Parathyroid adenoma (tissue), 2 donors: ENCODE data around the gene USP2.

ENCODE experiments used
- H2AFZ ChIP-seq: fragments of 300-600 bp; sonication (generic); one replicate; pipeline ENCODE4 v1.7.0; 2017; ENCODE audit warnings: antibody characterized with exemption, mild to moderate bottlenecking
- H3K27ac ChIP-seq: fragments of 300-600 bp; sonication (generic); one replicate; pipeline ENCODE4 v1.7.0; 2017
- H3K27me3 ChIP-seq: fragments of 300-600 bp; sonication (generic); one replicate; pipeline ENCODE4 v1.7.0; 2017; ENCODE audit warnings: low read length; ENCODE audit not compliant: control insufficient read depth, insufficient read depth
- H3K36me3 ChIP-seq: fragments of 300-600 bp; sonication (generic); one replicate; pipeline ENCODE4 v1.7.0; 2017; ENCODE audit warnings: low read length; ENCODE audit not compliant: control insufficient read depth, insufficient read depth
- H3K4me1 ChIP-seq: fragments of 300-600 bp; sonication (generic); one replicate; pipeline ENCODE4 v1.7.0; 2017; ENCODE audit warnings: control low read depth
- H3K4me2 ChIP-seq: fragments of 300-600 bp; sonication (generic); one replicate; pipeline ENCODE4 v1.7.0; 2017; ENCODE audit warnings: low read length
- H3K4me3 ChIP-seq: fragments of 300-600 bp; sonication (generic); one replicate; pipeline ENCODE4 v1.7.0; 2017; ENCODE audit warnings: low read depth, low read length
- H3K79me2 ChIP-seq: fragments of 300-600 bp; sonication (generic); one replicate; pipeline ENCODE4 v1.7.0; 2017; ENCODE audit warnings: control low read depth
- H3K9ac ChIP-seq: fragments of 300-600 bp; sonication (generic); one replicate; pipeline ENCODE4 v1.7.0; 2017; ENCODE audit warnings: mild to moderate bottlenecking
- H3K9me3 ChIP-seq: fragments of 300-600 bp; sonication (generic); one replicate; pipeline ENCODE4 v1.7.0; 2017; ENCODE audit warnings: low read length; ENCODE audit not compliant: control insufficient read depth
- TF ChIP-seq, protein P1 (sequence below): fragments of 300-600 bp; sonication (generic); IDR thresholded peaks from one replicate; pipeline ENCODE4 v1.7.0; 2017; ENCODE audit warnings: antibody characterized with exemption, mild to moderate bottlenecking
- donor health status: primary hyperparathyroidism.

Gene USP2

GRCh38 chr11:119400860-119401259 is 19.4 kb upstream of the USP2 start:
- no peak overlapping the region for H3K9ac ChIP-seq
- H3K27me3 ChIP-seq = no peaks in the 10 kb centered on the region
- no peaks in the 10 kb centered on the region for H3K4me1 ChIP-seq
- no peak overlapping the region for H3K27ac ChIP-seq
- no peak overlapping the region for H3K4me2 ChIP-seq
- no peak overlapping the region for H2AFZ ChIP-seq
- H3K79me2 ChIP-seq = no peaks in the 10 kb centered on the region
- H3K36me3 ChIP-seq = no peaks in the 10 kb centered on the region
- TF ChIP-seq, protein P1, sequence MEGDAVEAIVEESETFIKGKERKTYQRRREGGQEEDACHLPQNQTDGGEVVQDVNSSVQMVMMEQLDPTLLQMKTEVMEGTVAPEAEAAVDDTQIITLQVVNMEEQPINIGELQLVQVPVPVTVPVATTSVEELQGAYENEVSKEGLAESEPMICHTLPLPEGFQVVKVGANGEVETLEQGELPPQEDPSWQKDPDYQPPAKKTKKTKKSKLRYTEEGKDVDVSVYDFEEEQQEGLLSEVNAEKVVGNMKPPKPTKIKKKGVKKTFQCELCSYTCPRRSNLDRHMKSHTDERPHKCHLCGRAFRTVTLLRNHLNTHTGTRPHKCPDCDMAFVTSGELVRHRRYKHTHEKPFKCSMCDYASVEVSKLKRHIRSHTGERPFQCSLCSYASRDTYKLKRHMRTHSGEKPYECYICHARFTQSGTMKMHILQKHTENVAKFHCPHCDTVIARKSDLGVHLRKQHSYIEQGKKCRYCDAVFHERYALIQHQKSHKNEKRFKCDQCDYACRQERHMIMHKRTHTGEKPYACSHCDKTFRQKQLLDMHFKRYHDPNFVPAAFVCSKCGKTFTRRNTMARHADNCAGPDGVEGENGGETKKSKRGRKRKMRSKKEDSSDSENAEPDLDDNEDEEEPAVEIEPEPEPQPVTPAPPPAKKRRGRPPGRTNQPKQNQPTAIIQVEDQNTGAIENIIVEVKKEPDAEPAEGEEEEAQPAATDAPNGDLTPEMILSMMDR = no peak
- H3K9me3 ChIP-seq = no peaks in the 10 kb centered on the region
- no peak overlapping the region for H3K4me3 ChIP-seq

GRCh38 chr11:119397740-119398139 is 16.2 kb upstream of the USP2 start:
- Histone ChIP-seq H3K36me3 (no peaks in the 10 kb centered on the region), H3K9me3 (no peaks in the 10 kb centered on the region), H3K4me1 (no peaks in the 10 kb centered on the region), H3K9ac (no peak overlapping the region), H3K4me2 (no peak overlapping the region), H3K27ac (no peak overlapping the region), H3K4me3 (no peak overlapping the region), H3K79me2 (no peaks in the 10 kb centered on the region), H3K27me3 (no peaks in the 10 kb centered on the region), H2AFZ (no peak overlapping the region)
- TF ChIP-seq, protein P1 = no peak

GRCh38 chr11:119396835-119397234 is 15.3 kb upstream of the USP2 start:
- no peak overlapping the region for H3K9ac ChIP-seq
- no peaks in the 10 kb centered on the region for H3K79me2 ChIP-seq
- no peak overlapping the region for H3K27ac ChIP-seq
- H3K27me3 ChIP-seq = no peaks in the 10 kb centered on the region
- H3K9me3 ChIP-seq = no peaks in the 10 kb centered on the region
- no peak overlapping the region for H2AFZ ChIP-seq
- no peaks in the 10 kb centered on the region for H3K4me1 ChIP-seq
- H3K4me2 ChIP-seq = no peak overlapping the region
- TF ChIP-seq, protein P1 = no peak
- H3K4me3 ChIP-seq = no peak overlapping the region
- no peaks in the 10 kb centered on the region for H3K36me3 ChIP-seq

- Histone ChIP-seq H3K9me3 (no peaks in the 10 kb centered on the region), H3K4me2 (no peak overlapping the region), H3K4me1 (no peaks in the 10 kb centered on the region), H3K4me3 (no peak overlapping the region), H2AFZ (no peak overlapping the region), H3K27me3 (no peaks in the 10 kb centered on the region), H3K9ac (no peak overlapping the region), H3K79me2 (no peaks in the 10 kb centered on the region), H3K27ac (no peak overlapping the region), H3K36me3 (no peaks in the 10 kb centered on the region)
- TF ChIP-seq, protein P1 = no peak
Observed at GRCh38 chr11:119391275-119391674, 9.8 kb upstream of the USP2 start.

DNA sequence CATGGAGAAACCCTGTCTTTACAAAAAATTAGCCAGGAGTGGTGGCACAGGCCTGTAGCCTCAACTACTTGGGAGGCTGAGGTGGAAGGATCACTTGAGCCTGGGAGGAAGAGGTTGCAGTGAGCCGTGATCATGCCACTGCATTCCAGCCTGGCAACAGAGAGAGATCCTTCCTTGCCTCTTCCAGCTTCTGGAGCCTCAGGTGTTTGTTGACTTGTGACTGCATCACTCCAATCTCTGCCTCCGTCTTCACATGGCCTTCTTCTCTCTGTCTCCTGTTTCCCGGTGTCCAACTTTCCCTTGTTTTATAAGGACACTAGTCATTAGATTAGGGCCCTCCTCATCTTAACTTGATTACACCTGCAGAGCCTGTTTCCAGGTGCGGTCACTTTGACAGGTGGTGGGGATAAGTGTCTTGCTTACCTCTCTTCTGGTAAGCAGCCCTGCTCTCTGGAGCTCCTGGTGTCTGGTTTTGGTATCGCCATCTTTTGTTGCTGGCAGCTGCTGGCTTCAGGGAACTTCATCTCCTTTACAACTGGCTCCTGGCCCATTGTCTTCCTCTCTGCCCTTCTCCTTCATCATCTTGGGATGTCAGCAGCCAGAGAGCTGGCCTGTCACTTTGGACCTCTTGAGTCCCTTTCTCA is 8.2 kb upstream of the USP2 start:
- TF ChIP-seq, protein P1 = peak; percentile 8
- Histone ChIP-seq H3K36me3 (no peaks in the 10 kb centered on the region), H3K27me3 (no peaks in the 10 kb centered on the region), H3K4me1 (no peaks in the 10 kb centered on the region), H3K4me2 (no peak overlapping the region), H3K27ac (no peak overlapping the region), H3K9ac (no peak overlapping the region), H3K4me3 (no peak overlapping the region), H3K79me2 (no peaks in the 10 kb centered on the region), H3K9me3 (no peaks in the 10 kb centered on the region), H2AFZ (no peak overlapping the region)
